ENCODE measurements around the gene AMBN.

Gene AMBN

GRCh38 chr4:70591955-70592582, at the start of gene AMBN:
Gene AMBN (plus strand): TSS chr4:70592256. CDS start chr4:70592359, 103 bp downstream.
- no peak for FAIRE-seq

GRCh38 chr4:70544279-70544868, 47.7 kb upstream of the AMBN start:
- no peak for FAIRE-seq

GRCh38 chr4:70556856-70557255, 35.2 kb upstream of the AMBN start:
- no peak for FAIRE-seq

GRCh38 chr4:70559211-70559830, 32.7 kb upstream of the AMBN start:
- peak; percentile 81 for FAIRE-seq

- FAIRE-seq, result no peak
Observed at GRCh38 chr4:70559924-70560323, 32.1 kb upstream of the AMBN start.

- peak; percentile 27 for FAIRE-seq
Observed at GRCh38 chr4:70564033-70564432, 28.0 kb upstream of the AMBN start.

GRCh38 chr4:70570796-70571195, 21.3 kb upstream of the AMBN start:
- FAIRE-seq, result no peak

- FAIRE-seq, result no peak
Observed at GRCh38 chr4:70571772-70572171, 20.3 kb upstream of the AMBN start.

- FAIRE-seq, result no peak
Observed at GRCh38 chr4:70575964-70576363, 16.1 kb upstream of the AMBN start.

GRCh38 chr4:70577220-70577927, 14.7 kb upstream of the AMBN start:
- FAIRE-seq, result no peak

- no peak for FAIRE-seq
Observed at GRCh38 chr4:70581980-70582379, 10.1 kb upstream of the AMBN start.

- peak; percentile 91 for FAIRE-seq
Observed at GRCh38 chr4:70583952-70584834, 7.9 kb upstream of the AMBN start.

GRCh38 chr4:70586841-70587240, 5.2 kb upstream of the AMBN start:
- no peak for FAIRE-seq

GRCh38 chr4:70589785-70590184, 2.3 kb upstream of the AMBN start:
- FAIRE-seq, result no peak

- FAIRE-seq, result no peak
Observed at GRCh38 chr4:70594196-70594595, 2.1 kb downstream of the AMBN start.

- no peak for FAIRE-seq
Observed at GRCh38 chr4:70600305-70600704, 8.2 kb downstream of the AMBN start.

- FAIRE-seq, result no peak
Observed at GRCh38 chr4:70600977-70601376, 8.9 kb downstream of the AMBN start.

GRCh38 chr4:70601422-70602039, 9.5 kb downstream of the AMBN start:
- FAIRE-seq, result peak; percentile 88

- FAIRE-seq, result peak; percentile 82
Observed at GRCh38 chr4:70603856-70604255, 11.8 kb downstream of the AMBN start.

- no peak for FAIRE-seq
Observed at GRCh38 chr4:70606459-70606858, 14.4 kb downstream of the AMBN start.

GRCh38 chr4:70607334-70607853, 15.3 kb downstream of the AMBN start:
- no peak for FAIRE-seq

- FAIRE-seq, result no peak
Observed at GRCh38 chr4:70608324-70608723, 16.3 kb downstream of the AMBN start.
